OCI-LY3 (cell line): ENCODE results near the gene KDM4B.
"Not testable (repeated sequence)": the region's sequence is repeated elsewhere in the genome, so short reads cannot be mapped to it uniquely, and the experiment has no call there.

Source experiments
- H2AFZ ChIP-seq: fragments of 200-600, 300-600 bp; shearing (Covaris generic); 2 replicates; pipeline ENCODE4 v1.6.0; 2014; ENCODE audit warnings: antibody characterized with exemption, low read depth, low read length
- H3K27ac ChIP-seq: fragments of 200-600, 300-600 bp; sonication (generic); 2 replicates; pipeline ENCODE4 v1.5.1; 2014; ENCODE audit warnings: mild to moderate bottlenecking, low read length, moderate library complexity, mixed read lengths
- H3K27me3 ChIP-seq: fragments of 200-600, 300-600 bp; sonication (generic); 2 replicates; pipeline ENCODE4 v1.6.1; 2014; ENCODE audit warnings: low read depth, low read length, mixed read lengths
- H3K36me3 ChIP-seq: fragments of 200-600, 300-600 bp; sonication (generic); replicated peaks from 2 replicates; pipeline ENCODE3; 2014; ENCODE audit warnings: low read depth, low read length, mixed read lengths
- H3K4me1 ChIP-seq: fragments of 300-600, 200-600 bp; sonication (generic); 2 replicates; pipeline ENCODE4 v1.6.1; 2014; ENCODE audit warnings: low read length, mixed read lengths
- H3K4me2 ChIP-seq: fragments of 200-600, 300-600 bp; sonication (generic); 2 replicates; pipeline ENCODE4 v1.6.1; 2014; ENCODE audit warnings: low read length, mixed read lengths
- H3K4me3 ChIP-seq: fragments of 300-600, 200-600 bp; sonication (generic); 2 replicates; pipeline ENCODE4 v1.5.1; 2014; ENCODE audit warnings: antibody characterized with exemption, mild to moderate bottlenecking, low read length, moderate library complexity
- H3K79me2 ChIP-seq: fragments of 300-600, 200-600 bp; shearing (Covaris generic); 2 replicates; pipeline ENCODE4 v1.6.1; 2014; ENCODE audit warnings: mild to moderate bottlenecking, low read length, mixed read lengths
- H3K9ac ChIP-seq: fragments of 300-600, 200-600 bp; shearing (Covaris generic); 2 replicates; pipeline ENCODE4 v1.6.0; 2014; ENCODE audit warnings: mild to moderate bottlenecking, low read length, moderate library complexity
- H3K9me3 ChIP-seq: fragments of 200-600, 300-600 bp; shearing (Covaris generic); 2 replicates; pipeline ENCODE4 v1.6.1; 2014; ENCODE audit warnings: low read length, mixed read lengths; ENCODE audit not compliant: insufficient read depth
- H4K20me1 ChIP-seq: fragments of 200-600, 300-600 bp; sonication (generic); 2 replicates; pipeline ENCODE4 v1.6.1; 2016; ENCODE audit warnings: low read length, mixed read lengths; ENCODE audit not compliant: insufficient read depth
- EZH2phosphoT487 ChIP-seq: fragments of 200-600 bp; shearing (Covaris generic); IDR thresholded peaks from 2 replicates; pipeline ENCODE4 v1.6.1; 2018; ENCODE audit warnings: antibody characterized with exemption, mixed run types, low read depth
- TF ChIP-seq, protein P1 (sequence below): fragments of 200-600, 300-600 bp; sonication (generic); IDR thresholded peaks from 2 replicates; pipeline ENCODE4 v1.5.1; 2014; ENCODE audit warnings: antibody characterized with exemption, low read length, low read depth

The KDM4B gene

DNA sequence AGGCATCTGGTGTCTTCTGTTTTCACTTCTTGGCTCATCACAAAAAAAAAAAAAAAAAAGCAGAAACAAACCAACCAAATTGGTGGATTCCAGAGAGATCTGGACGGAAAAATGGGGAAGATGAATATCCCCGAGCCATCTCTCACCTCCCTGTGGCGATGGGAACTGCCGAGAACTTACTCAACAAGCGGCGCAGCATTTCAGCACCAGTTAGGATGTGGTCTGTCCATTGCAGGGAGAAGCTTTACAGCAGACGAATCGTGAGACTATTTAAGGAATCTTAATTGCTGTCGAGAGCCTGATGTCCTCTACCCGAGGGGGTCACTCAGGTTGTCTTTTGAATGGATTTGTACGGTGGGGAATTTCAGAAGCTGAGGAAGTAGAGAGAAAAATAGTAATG lies 17.3 kb upstream of the KDM4B start:
- no peaks in the 10 kb centered on the region for H3K79me2 ChIP-seq
- no peak overlapping the region for H3K27ac ChIP-seq
- no peaks in the 10 kb centered on the region for H3K27me3 ChIP-seq
- H3K36me3 ChIP-seq: peaks cover 60% of the 10 kb centered on the region
- no peak overlapping the region for H2AFZ ChIP-seq
- no peak overlapping the region for H3K9ac ChIP-seq
- 0 out of 2 replicates have a peak, but pooled peaks cover 3% of the 10 kb centered on the region for H4K20me1 ChIP-seq
- no peak overlapping the region for H3K4me3 ChIP-seq
- TF ChIP-seq, protein P1, sequence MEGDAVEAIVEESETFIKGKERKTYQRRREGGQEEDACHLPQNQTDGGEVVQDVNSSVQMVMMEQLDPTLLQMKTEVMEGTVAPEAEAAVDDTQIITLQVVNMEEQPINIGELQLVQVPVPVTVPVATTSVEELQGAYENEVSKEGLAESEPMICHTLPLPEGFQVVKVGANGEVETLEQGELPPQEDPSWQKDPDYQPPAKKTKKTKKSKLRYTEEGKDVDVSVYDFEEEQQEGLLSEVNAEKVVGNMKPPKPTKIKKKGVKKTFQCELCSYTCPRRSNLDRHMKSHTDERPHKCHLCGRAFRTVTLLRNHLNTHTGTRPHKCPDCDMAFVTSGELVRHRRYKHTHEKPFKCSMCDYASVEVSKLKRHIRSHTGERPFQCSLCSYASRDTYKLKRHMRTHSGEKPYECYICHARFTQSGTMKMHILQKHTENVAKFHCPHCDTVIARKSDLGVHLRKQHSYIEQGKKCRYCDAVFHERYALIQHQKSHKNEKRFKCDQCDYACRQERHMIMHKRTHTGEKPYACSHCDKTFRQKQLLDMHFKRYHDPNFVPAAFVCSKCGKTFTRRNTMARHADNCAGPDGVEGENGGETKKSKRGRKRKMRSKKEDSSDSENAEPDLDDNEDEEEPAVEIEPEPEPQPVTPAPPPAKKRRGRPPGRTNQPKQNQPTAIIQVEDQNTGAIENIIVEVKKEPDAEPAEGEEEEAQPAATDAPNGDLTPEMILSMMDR: no peak
- no peak for TF ChIP-seq EZH2phosphoT487
- no peaks in the 10 kb centered on the region for H3K9me3 ChIP-seq
- H3K4me1 ChIP-seq: no peaks in the 10 kb centered on the region
- no peak overlapping the region for H3K4me2 ChIP-seq

DNA sequence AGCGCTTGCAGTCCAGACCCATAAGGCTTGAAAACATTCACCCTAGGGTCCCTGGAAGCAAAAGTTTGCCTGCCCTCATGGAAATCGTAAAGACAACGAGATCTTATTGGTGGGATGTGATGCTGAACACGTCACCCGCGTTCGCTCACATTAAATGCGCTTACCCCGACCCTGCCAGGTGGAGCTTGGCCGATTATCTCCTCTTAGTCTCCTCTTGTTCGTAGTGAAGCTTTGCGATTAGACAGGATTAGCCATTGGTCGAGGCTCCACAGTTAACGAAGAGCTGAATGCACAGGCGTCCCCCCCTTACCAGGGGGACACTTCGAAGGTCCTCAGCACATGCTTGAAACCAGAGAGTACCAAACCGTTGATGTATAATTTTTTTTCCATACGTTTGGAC lies 16.0 kb upstream of the KDM4B start:
- Histone ChIP-seq H2AFZ (no peak overlapping the region), H3K4me1 (no peaks in the 10 kb centered on the region), H4K20me1 (peaks cover 3% of the 10 kb centered on the region; the same call in 1 of the 2 replicates), H3K27me3 (no peaks in the 10 kb centered on the region), H3K4me3 (no peak overlapping the region), H3K27ac (no peak overlapping the region), H3K4me2 (no peak overlapping the region), H3K79me2 (0 out of 2 replicates have a peak, but pooled peaks cover 4% of the 10 kb centered on the region), H3K9me3 (no peaks in the 10 kb centered on the region), H3K9ac (no peak overlapping the region), H3K36me3 (peaks cover 59% of the 10 kb centered on the region)
- no peak for TF ChIP-seq EZH2phosphoT487
- TF ChIP-seq, protein P1: no peak

DNA sequence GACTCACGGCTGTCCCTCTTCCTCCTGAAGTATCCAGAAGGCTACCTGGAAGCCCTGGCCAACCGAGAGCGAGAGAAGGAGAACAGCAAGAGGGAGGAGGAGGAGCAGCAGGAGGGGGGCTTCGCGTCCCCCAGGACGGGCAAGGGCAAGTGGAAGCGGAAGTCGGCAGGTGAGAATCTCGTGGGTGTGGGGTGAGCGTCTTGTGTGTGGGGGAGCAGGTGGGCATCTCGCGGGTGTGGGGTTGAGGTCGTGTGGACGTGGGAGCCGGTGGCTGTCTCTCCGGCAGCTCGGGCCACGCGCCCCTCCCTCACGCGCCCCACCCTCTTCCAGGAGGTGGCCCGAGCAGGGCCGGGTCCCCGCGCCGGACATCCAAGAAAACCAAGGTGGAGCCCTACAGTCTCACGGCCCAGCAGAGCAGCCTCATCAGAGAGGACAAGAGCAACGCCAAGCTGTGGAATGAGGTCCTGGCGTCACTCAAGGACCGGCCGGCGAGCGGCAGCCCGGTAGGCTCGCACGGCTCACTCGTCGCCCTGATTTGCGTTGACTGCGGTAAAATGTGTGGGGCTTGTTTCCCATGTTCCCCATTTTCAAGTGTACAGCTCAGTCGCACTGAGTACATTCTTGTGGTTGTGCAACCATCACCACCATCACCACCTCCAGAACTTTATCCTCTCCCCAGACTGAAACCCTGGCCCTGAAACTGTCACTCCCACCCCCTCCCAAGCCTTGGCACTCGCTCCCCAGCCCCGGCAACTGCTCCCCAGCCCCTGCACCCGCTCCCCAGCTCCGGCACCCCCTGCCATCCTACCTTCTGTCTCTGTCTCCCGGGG lies 14.4 kb upstream of the KDM4B start:
- not testable (repeated sequence) for H3K27me3 ChIP-seq, H3K27ac ChIP-seq, H3K4me2 ChIP-seq, H3K4me3 ChIP-seq, H3K79me2 ChIP-seq, H4K20me1 ChIP-seq, H3K4me1 ChIP-seq, H2AFZ ChIP-seq, H3K9me3 ChIP-seq, H3K9ac ChIP-seq
- H3K36me3 ChIP-seq: peaks cover 64% of the 10 kb centered on the region

DNA sequence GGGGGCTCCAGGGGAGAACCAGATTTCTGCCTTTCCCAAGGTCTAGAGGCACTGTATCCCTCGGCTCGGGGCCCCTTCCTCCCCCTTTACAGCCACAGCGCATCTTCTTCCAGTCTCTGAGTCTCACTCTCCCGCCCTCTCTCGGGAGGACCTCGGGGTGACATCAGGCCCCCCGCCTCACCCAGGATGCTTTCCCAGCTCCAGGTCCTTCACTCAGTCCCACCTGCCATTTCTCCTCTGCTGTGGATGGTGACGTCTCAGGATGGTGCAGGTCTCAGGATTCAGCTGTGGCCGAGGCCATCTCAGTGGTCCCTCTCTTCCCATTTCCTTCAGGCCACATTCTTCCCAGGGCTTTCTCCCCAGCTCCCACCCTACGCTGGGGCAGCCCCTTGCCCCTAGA lies 13.6 kb upstream of the KDM4B start:
- Histone ChIP-seq H3K4me2 (no peak overlapping the region), H3K9ac (no peak overlapping the region), H3K9me3 (no peaks in the 10 kb centered on the region), H2AFZ (no peak overlapping the region), H3K27me3 (no peaks in the 10 kb centered on the region), H3K4me1 (no peaks in the 10 kb centered on the region), H3K4me3 (no peak overlapping the region), H3K27ac (no peak overlapping the region), H3K36me3 (peaks cover 65% of the 10 kb centered on the region), H4K20me1 (peaks cover 3% of the 10 kb centered on the region; the same call in 1 of the 2 replicates), H3K79me2 (0 out of 2 replicates have a peak, but pooled peaks cover 7% of the 10 kb centered on the region)
- no peak for TF ChIP-seq EZH2phosphoT487
- TF ChIP-seq, protein P1: no peak
